ENCODE data around the gene PTPN23.
"Not testable (repeated sequence)": the region's sequence is repeated elsewhere in the genome, so short reads cannot be mapped to it uniquely, and the experiment has no call there.

The PTPN23 gene

DNA sequence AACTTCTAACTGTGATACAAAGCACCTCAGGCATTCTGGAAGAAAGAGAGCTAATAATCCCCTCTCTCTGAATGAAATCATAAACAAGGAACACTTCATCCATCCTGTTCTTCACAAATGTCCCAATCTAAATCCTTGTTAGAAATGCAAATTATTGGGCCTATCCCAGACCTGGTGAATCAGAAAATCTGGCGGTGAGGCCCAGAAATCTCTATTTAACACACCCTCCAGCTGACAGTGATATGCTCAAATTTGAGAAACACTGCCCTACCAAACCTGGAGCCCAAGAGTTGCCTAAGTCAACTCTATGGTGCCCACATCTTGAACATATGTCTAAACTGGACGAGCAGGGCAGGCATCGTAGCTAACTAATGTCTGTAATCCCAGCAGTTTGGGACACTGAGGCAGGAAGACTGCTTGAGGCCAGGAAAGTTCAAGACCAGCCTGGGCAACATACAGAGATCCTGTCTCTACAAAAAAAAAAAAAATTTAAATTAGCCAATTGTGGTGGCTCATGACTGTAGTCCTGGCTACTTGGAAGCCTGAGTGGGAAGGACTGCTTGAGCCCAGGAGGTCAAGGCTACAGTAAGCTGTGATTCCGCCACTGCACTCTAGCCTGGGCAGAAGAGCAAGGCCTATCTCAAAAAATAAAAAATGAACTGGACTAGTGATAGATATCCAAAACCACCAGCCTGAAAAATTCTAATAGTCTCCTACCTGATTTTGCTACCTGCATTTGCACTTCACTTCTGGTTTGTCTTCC, 71.8 kb downstream of the PTPN23 start:
- no peak for DNase-seq

- no peak for DNase-seq
Observed at GRCh38 chr3:47455806-47456452, 75.1 kb downstream of the PTPN23 start.

DNA sequence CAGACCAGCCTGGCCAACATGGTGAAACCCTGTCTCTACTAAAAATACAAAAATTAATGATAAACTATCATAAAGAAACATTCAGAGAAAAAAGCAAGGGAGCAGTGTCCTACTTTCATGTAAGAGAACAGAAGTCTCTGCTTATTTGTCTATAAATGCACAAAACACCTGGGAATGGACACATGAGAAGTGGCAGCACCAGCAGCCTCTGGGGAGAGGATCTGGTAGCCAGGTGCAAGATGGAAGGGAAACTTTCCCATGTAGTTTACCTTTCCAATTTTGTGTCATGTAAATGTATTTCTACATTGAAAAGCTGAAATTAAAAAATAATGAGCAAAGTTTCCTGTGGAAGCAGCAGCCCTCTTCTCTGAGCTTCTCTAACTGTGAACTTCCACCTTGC, 76.2 kb downstream of the PTPN23 start:
- no peak for DNase-seq

DNA sequence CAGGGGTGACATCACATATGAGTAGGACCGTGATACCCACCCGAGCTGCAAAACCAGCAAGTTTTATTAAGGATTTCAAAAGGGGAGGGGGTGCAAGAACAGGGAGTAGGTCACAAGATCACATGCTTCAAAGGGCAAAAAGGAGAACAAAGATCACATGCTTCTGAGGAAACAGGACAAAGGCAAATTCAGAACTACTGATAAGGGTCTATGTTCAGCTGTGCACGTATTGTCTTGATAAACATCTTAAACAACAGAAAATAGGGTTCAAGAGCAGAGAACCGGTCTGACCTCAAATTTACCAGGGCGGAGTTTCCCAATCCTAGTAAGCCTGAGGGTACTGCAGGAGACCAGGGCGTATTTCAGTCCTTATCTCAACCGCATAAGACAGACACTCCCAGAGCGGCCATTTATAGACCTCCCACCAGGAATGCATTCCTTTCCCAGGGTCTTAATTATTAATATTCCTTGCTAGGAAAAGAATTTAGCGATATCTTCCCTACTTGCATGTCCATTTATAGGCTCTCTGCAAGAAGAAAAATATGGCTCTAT, 78.8 kb downstream of the PTPN23 start:
- not testable (repeated sequence) for DNase-seq

All from OCI-M1 (cell line).